GM19438 (cell line): Measurements from ENCODE around the gene CITED4.

Experiments used
- ATAC-seq: cut with Tn5 transposase; IDR thresholded peaks from one replicate; pipeline ENCODE4 v1.9.1; 2021; ENCODE audit warnings: low read depth; ENCODE audit not compliant: unreplicated experiment

The CITED4 gene

GRCh38 chr1:40817791-40818263 is 44.3 kb downstream of the CITED4 start:
- no peak for ATAC-seq

GRCh38 chr1:40815420-40815819 is 46.7 kb downstream of the CITED4 start:
- no peak for ATAC-seq
